Testis (tissue), 3 donors: Measurements from ENCODE around the gene EXOSC7. TPM values are rescaled to one million over a fixed set of nuclear protein-coding genes. Genes with fewer than 3 reads are reported as not detected.

Experiments
- DNase-seq: peaks from one replicate; pipeline ENCODE4 v3.0.0-alpha.2; 2019
- H3K27ac ChIP-seq, 2 donors: fragments of 200-600 bp; sonication (generic); one replicate each; pipeline ENCODE4 v1.5.1; 2019
- H3K27me3 ChIP-seq: fragments of 200-600 bp; sonication (generic); one replicate; pipeline ENCODE4 v1.5.1; 2019
- H3K36me3 ChIP-seq: fragments of 200-600 bp; sonication (generic); one replicate; pipeline ENCODE4 v1.5.1; 2017; ENCODE audit warnings: low read depth; ENCODE audit errors: missing control alignments
- H3K4me1 ChIP-seq: fragments of 200-600 bp; sonication (generic); one replicate; pipeline ENCODE4 v1.5.1; 2019
- H3K4me3 ChIP-seq, 2 donors: fragments of 200-600 bp; sonication (generic); one replicate each; pipeline ENCODE4 v1.5.1; 2017 to 2019
- H3K9me3 ChIP-seq: fragments of 200-600 bp; sonication (generic); one replicate; pipeline ENCODE4 v1.5.1; 2017
- POLR2A ChIP-seq: fragments of 450-650 bp; IDR thresholded peaks from one replicate; pipeline ENCODE4 v1.6.1; 2017; ENCODE audit warnings: antibody characterized with exemption, mild to moderate bottlenecking, moderate library complexity
- WGBS, 2 donors: methylation state at CpG; one replicate each; pipeline ENCODE4 v1.1.5; 2018; 5-methylcytosine and 5-hydroxymethylcytosine counted together
- intact Hi-C: fragments of 100-400 bp; cut with DNase I; formaldehyde crosslinking; loops from one replicate; pipeline ENCODE4 v1.15.1; 2023; ENCODE audit warnings: low total_unique reads
- polyA plus RNA-seq: library from polyadenylated mRNA; stranded (reverse); fragments of 350-450 nt; fragmentation: Illumina TruSeq; extraction: RNeasy Lipid Tissue Mini Kit (QIAGEN cat#74804); gene quantifications from one replicate; pipeline ENCODE4 v1.2.3, GENCODE V29; 2014; ENCODE audit warnings: low read depth, low replicate concordance; ENCODE audit not compliant: insufficient read depth
- total RNA-seq, 2 donors: library from RNA; depleted of rRNA; stranded (reverse); fragments of >200 nt; gene quantifications; one replicate each; pipeline ENCODE4 v1.2.3, GENCODE V29; 2016
- TF ChIP-seq, protein P1 (sequence below), 3 experiments: fragments of 450-650 bp in 2 of 3; fragments of 200-600 bp in 1 of 3; sonication (generic) in 1 of 3; IDR thresholded peaks; one replicate each; pipeline ENCODE4 v1.5.1; 2016 to 2019; ENCODE audit warnings: antibody characterized with exemption in 3 of 3, mild to moderate bottlenecking in 2 of 3, moderate library complexity in 1 of 3

EXOSC7 gene
- total and polyA plus RNA-seq, 3 donors from 2014 or later: 63.3 to 71.5 (median 66.3) TPM

DNA sequence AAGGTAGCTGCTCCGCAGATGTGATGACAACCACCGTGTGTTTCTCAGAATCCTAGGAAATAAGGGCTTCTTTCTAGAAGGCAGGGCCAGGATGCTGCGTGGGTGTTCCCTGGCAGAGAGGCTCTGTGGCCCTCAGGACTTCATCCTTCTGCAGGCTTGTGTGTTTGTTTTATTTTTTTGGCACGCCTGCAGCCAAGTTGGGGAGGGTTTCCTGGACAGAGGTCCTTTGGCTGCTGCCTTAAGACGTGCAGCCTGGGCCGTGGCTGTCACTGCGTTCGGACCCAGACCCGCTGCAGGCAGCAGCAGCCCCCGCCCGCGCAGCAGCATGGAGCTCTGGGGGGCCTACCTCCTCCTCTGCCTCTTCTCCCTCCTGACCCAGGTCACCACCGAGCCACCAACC, 50.0 kb downstream of the EXOSC7 start, which contains the start of gene CLEC3B:
CLEC3B (plus strand) TSS at position 266 of the 400 bp plus-strand sequence; CDS start at position 326, 60 bp downstream.
- H3K27me3 ChIP-seq: no peaks in the 10 kb centered on the region
- TF ChIP-seq, protein P1, sequence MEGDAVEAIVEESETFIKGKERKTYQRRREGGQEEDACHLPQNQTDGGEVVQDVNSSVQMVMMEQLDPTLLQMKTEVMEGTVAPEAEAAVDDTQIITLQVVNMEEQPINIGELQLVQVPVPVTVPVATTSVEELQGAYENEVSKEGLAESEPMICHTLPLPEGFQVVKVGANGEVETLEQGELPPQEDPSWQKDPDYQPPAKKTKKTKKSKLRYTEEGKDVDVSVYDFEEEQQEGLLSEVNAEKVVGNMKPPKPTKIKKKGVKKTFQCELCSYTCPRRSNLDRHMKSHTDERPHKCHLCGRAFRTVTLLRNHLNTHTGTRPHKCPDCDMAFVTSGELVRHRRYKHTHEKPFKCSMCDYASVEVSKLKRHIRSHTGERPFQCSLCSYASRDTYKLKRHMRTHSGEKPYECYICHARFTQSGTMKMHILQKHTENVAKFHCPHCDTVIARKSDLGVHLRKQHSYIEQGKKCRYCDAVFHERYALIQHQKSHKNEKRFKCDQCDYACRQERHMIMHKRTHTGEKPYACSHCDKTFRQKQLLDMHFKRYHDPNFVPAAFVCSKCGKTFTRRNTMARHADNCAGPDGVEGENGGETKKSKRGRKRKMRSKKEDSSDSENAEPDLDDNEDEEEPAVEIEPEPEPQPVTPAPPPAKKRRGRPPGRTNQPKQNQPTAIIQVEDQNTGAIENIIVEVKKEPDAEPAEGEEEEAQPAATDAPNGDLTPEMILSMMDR (IDR thresholded peaks at IDR 0.05): no peak
- TF ChIP-seq POLR2A: no peak
- H3K4me3 ChIP-seq: peak within 1 kb of the TSS in 1 of 2 donors; percentile 29
- intact Hi-C loops: no loop called here
- peak within 1 kb of the TSS; percentile 34 to 66 for H3K27ac ChIP-seq
- H3K9me3 ChIP-seq: no peaks in the 10 kb centered on the region
- 27 to 44% methylated on average over 6 to 13 of the region's 13 CpGs for WGBS, 2 donors
- H3K36me3 ChIP-seq: no peaks in the 10 kb centered on the region
- peaks cover 30% of the 10 kb centered on the region for H3K4me1 ChIP-seq
- peak; percentile 69 for DNase-seq

DNA sequence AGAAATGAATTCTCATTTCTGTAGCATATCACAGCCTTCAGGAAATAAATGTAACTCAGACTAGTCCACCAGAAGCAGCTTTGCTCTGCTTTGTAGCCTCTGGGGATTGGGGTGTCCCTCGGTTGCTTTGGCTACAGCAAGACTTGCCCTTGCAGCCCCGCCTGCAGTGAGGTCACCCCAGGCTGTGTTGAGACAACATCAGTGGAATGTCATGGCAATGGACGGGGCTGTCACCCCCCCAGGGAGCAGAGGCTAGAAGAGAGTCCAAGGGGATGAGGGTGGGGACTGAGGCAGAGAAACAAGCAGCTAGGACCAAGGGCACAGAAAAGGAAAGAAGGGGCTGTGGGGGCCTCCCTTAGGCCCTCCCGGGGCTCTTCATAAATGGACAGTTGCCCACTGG, 50.9 kb downstream of the EXOSC7 start:
- TF ChIP-seq, protein P1 (IDR thresholded peaks at IDR 0.05): no peak
- TF ChIP-seq POLR2A: no peak
- peak overlapping the region in 1 of 2 donors; percentile 29 for H3K4me3 ChIP-seq

DNA sequence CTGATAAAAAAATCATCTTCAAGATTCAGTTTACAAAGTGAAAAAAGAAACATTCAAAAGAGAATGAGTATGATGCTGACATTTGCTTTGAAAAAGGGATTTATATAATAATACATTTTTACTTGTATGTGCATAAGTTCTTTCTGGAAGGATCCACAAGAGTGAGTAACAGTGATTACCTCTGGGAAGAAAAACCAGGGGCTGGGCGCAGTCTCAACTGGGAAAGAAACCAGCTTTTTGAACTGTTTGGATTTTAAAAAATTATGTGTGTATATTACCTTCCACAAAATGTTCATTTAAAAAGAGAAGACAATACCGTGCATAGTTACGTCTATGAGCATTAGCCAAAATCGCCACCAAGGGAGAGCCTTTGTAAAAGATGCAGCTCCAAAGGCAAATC, 51.4 kb downstream of the EXOSC7 start:
- DNase-seq: no peak
- Histone ChIP-seq H3K27me3 (no peaks in the 10 kb centered on the region), H3K27ac (peak overlapping the region in 1 of 2 donors; percentile 66), H3K4me1 (peaks cover 29% of the 10 kb centered on the region), H3K4me3 (peak overlapping the region in 1 of 2 donors; percentile 29), H3K36me3 (no peaks in the 10 kb centered on the region), H3K9me3 (no peaks in the 10 kb centered on the region)
- WGBS, 2 donors: 74 to 78% methylated on average over 4 of the region's 4 CpGs
- intact Hi-C loops: no loop called here
- TF ChIP-seq POLR2A: no peak
- TF ChIP-seq, protein P1 (IDR thresholded peaks at IDR 0.05): no peak

More for the DNA sequence above, 50.9 kb downstream of the EXOSC7 start:
- Histone ChIP-seq H3K4me1 (peaks cover 29% of the 10 kb centered on the region), H3K27me3 (no peaks in the 10 kb centered on the region), H3K36me3 (no peaks in the 10 kb centered on the region), H3K27ac (peak overlapping the region in 1 of 2 donors; percentile 66), H3K9me3 (no peaks in the 10 kb centered on the region)
- no peak for DNase-seq
- intact Hi-C loops: no loop called here
- WGBS, 2 donors: 48 to 76% methylated on average over 4 of the region's 4 CpGs

DNA sequence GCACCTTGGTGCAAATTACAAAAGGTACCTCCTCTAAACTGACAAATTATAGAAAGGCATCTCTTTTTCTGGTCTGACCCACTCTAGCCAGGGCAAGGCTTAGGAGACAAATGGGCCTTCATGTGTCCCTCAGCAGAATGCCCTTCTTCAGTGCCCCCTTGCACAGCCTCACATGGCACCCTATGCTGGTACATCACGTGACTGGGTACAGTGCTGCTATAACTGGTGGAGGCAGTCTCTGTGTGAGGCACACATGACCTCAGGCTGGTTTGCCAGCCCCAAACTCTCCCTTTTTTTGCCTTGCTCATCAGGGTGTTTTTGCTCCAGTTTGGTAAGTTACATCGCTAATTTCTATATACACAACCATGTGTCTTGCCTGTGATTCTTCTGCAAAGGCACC, 53.2 kb downstream of the EXOSC7 start:
- no peak for TF ChIP-seq POLR2A
- TF ChIP-seq, protein P1 (IDR thresholded peaks at IDR 0.05): no peak
- Histone ChIP-seq H3K27me3 (no peaks in the 10 kb centered on the region), H3K27ac (no peak overlapping the region), H3K4me3 (no peak overlapping the region), H3K36me3 (no peaks in the 10 kb centered on the region), H3K9me3 (no peaks in the 10 kb centered on the region), H3K4me1 (peaks cover 27% of the 10 kb centered on the region)
- DNase-seq: no peak
- WGBS, 2 donors: 73 to 97% methylated on average over 2 of the region's 2 CpGs
- intact Hi-C loops: no loop called here

DNA sequence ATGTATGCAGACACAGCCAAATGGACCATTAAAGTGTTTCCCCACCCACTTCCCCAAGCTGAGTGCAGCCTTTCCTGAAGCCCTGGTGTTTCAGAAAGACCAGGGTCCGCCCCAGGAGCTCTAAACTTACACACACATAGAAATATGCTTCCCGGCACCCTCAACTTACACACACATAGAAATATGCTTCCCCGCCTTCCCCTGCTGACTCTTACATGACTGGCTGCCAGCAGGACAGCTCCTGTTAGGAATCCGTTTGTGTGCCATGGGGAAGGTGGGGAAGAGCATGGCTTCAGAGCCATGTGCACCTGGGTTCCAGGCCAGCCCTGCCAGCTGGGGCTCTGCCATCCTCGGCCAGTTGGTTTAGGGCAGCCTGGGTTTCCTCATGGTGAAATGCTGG, 53.6 kb downstream of the EXOSC7 start:
- intact Hi-C loops: no loop called here
- no peaks in the 10 kb centered on the region for H3K9me3 ChIP-seq
- H3K4me3 ChIP-seq: no peak overlapping the region
- WGBS, 2 donors: 71 to 73% methylated on average over 5 of the region's 5 CpGs
- TF ChIP-seq, protein P1 (IDR thresholded peaks at IDR 0.05): no peak
- no peak for TF ChIP-seq POLR2A
- H3K36me3 ChIP-seq: no peaks in the 10 kb centered on the region
- no peak for DNase-seq
- no peaks in the 10 kb centered on the region for H3K27me3 ChIP-seq
- H3K27ac ChIP-seq: no peak overlapping the region
- H3K4me1 ChIP-seq: peaks cover 24% of the 10 kb centered on the region
